Natural killer cell (primary cell): ENCODE data around the gene WBP2. TPM values are rescaled to one million over a fixed set of nuclear protein-coding genes. Genes with fewer than 3 reads are reported as not detected.

ENCODE experiments used
- ATAC-seq, 3 donors: fragments of 150-1000 bp in 2 of 3; fragments of 200-7000 bp in 1 of 3; cut with Tn5 transposase; 1 replicate in 1 of 3; 2 replicates in 2 of 3; pipeline ENCODE4 v1.10.0; 2021; ENCODE audit warnings: mild to moderate bottlenecking in 2 of 3, moderate library complexity in 2 of 3
- DNase-seq, 2 donors: peaks; one replicate each; pipeline versions ENCODE4 v3.0.0 to v3.0.0-alpha.2; 2013 to 2021; ENCODE audit warnings: mixed read lengths in 1 of 2
- H3K27ac ChIP-seq: one replicate; pipeline ENCODE4 v1.5.1; 2013; ENCODE audit warnings: mild to moderate bottlenecking, low read length
- H3K27me3 ChIP-seq: one replicate; pipeline ENCODE4 v1.6.1; 2013; ENCODE audit warnings: low read length; ENCODE audit not compliant: control insufficient read depth, insufficient read depth
- H3K36me3 ChIP-seq: one replicate; pipeline ENCODE4 v1.6.1; 2013; ENCODE audit warnings: low read length; ENCODE audit not compliant: control insufficient read depth, insufficient read depth
- H3K4me1 ChIP-seq: one replicate; pipeline ENCODE4 v1.6.1; 2013; ENCODE audit warnings: low read length; ENCODE audit not compliant: control insufficient read depth, insufficient read depth
- H3K4me3 ChIP-seq: one replicate; pipeline ENCODE4 v1.5.1; 2013; ENCODE audit warnings: low read length
- H3K9me3 ChIP-seq: one replicate; pipeline ENCODE4 v1.6.1; 2013; ENCODE audit warnings: low read length; ENCODE audit not compliant: control insufficient read depth, insufficient read depth
- H3K27ac Mint-ChIP-seq, 2 donors: one replicate each; pipeline ENCODE4 v1.8.0; 2022; ENCODE audit warnings: mild to moderate bottlenecking in 2 of 2, mixed read lengths in 2 of 2, moderate library complexity in 1 of 2
- H3K27me3 Mint-ChIP-seq, 2 donors: one replicate each; pipeline ENCODE4 v1.8.0; 2022; ENCODE audit warnings: low read depth in 2 of 2, mixed read lengths in 2 of 2
- H3K36me3 Mint-ChIP-seq: one replicate; pipeline ENCODE4 v1.8.0; 2022; ENCODE audit warnings: mixed read lengths
- H3K4me1 Mint-ChIP-seq, 2 donors: one replicate each; pipeline ENCODE4 v1.8.0; 2022; ENCODE audit warnings: mixed read lengths in 2 of 2
- H3K4me3 Mint-ChIP-seq: one replicate; pipeline ENCODE4 v1.8.0; 2022; ENCODE audit warnings: mild to moderate bottlenecking, moderate library complexity, mixed read lengths
- H3K9me3 Mint-ChIP-seq, 2 donors: one replicate each; pipeline ENCODE4 v1.8.0; 2022; ENCODE audit warnings: mixed read lengths in 2 of 2
- WGBS: methylation state at CpG from one replicate; pipeline ENCODE4 v1.1.7; 2013; ENCODE audit warnings: missing lambda C conversion rate; ENCODE audit not compliant: insufficient coverage; 5-methylcytosine and 5-hydroxymethylcytosine counted together
- intact Hi-C: fragments of 100-400 bp; cut with micrococcal nuclease; formaldehyde crosslinking; loops from one replicate; pipeline ENCODE4 v1.14.2; 2022
- total RNA-seq, 4 donors: library from RNA; stranded (reverse); fragments of 120-200 nt in 1 of 4; gene quantifications; one replicate each; pipeline versions ENCODE4 v1.2.3 to v1.2.4, GENCODE V29; 2013 to 2022
- TF ChIP-seq, protein P1 (sequence below): fragments of 200-600 bp; IDR thresholded peaks from one replicate; pipeline ENCODE4 v1.8.0; 2022; ENCODE audit warnings: antibody characterized with exemption

The WBP2 gene
- total RNA-seq, 3 donors from 2014 or later (not counting 1 experiment from before 2014, with no cell fraction given): 81.1 to 106 (median 95.2) TPM

DNA sequence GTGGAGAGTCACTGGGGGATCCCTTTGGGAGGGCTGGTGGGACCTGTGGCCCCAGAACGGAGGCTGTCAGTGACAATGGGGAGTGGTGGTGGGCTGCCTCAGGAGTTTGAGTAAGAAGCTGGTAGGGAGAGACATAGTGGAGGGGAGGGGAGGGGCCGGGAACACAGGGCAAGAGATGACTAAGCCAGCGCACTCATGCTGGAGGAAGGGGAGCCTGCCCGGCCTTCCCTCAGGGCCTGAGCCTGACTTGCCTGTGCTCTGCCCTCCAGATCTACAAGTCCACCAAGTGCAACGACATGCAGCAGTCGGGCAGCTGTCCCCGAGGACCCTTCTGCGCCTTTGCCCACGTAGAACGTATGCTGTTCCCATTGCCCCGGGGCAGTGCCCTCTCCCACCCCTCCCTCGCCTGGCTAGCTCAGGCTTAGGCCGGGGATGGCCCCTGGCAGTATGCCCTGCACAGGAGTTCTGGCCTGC, 40.2 kb downstream of the WBP2 start:
- Histone ChIP-seq H3K4me1 (no peaks in the 10 kb centered on the region), H3K27ac (no peak overlapping the region), H3K36me3 (peaks cover 77% of the 10 kb centered on the region), H3K27me3 (no peaks in the 10 kb centered on the region), H3K9me3 (no peaks in the 10 kb centered on the region), H3K4me3 (no peak overlapping the region)
- no peaks in the 10 kb centered on the region for H3K4me1 Mint-ChIP-seq
- 97% methylated on average over 13 of the region's 13 CpGs for WGBS
- no peak overlapping the region for H3K27ac Mint-ChIP-seq
- no peaks in the 10 kb centered on the region for H3K36me3 Mint-ChIP-seq
- DNase-seq: no peak
- H3K4me3 Mint-ChIP-seq: no peak overlapping the region
- ATAC-seq: no peak
- H3K9me3 Mint-ChIP-seq: no peaks in the 10 kb centered on the region
- TF ChIP-seq, protein P1, sequence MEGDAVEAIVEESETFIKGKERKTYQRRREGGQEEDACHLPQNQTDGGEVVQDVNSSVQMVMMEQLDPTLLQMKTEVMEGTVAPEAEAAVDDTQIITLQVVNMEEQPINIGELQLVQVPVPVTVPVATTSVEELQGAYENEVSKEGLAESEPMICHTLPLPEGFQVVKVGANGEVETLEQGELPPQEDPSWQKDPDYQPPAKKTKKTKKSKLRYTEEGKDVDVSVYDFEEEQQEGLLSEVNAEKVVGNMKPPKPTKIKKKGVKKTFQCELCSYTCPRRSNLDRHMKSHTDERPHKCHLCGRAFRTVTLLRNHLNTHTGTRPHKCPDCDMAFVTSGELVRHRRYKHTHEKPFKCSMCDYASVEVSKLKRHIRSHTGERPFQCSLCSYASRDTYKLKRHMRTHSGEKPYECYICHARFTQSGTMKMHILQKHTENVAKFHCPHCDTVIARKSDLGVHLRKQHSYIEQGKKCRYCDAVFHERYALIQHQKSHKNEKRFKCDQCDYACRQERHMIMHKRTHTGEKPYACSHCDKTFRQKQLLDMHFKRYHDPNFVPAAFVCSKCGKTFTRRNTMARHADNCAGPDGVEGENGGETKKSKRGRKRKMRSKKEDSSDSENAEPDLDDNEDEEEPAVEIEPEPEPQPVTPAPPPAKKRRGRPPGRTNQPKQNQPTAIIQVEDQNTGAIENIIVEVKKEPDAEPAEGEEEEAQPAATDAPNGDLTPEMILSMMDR: no peak
- no peaks in the 10 kb centered on the region for H3K27me3 Mint-ChIP-seq
- intact Hi-C loops: no loop called here

DNA sequence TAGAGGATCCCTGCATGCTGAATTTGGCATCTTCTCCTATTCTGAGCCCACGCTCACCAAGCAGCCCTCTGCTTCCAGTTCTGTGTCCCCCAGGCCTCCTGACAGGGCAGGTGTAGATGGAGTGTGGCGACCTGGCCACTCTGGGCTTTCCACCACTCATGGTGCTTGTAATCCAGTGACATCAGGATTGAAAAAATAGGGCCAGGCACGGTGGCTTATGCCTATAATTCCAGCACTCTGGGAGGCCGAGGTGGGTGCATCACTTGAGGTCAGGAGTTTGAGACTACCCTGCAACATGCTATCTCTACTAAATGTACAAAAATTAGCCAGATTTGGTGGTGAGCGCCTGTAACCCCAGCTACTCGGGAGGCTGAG, 41.1 kb downstream of the WBP2 start:
- no peak overlapping the region for H3K4me3 Mint-ChIP-seq
- intact Hi-C loops: no loop called here
- H3K27ac ChIP-seq: no peak overlapping the region
- no peaks in the 10 kb centered on the region for H3K36me3 Mint-ChIP-seq
- H3K4me1 ChIP-seq: no peaks in the 10 kb centered on the region
- no peaks in the 10 kb centered on the region for H3K4me1 Mint-ChIP-seq
- H3K27me3 Mint-ChIP-seq: no peaks in the 10 kb centered on the region
- DNase-seq (no peak), ATAC-seq (no peak)
- WGBS: 82% methylated on average over 6 of the region's 6 CpGs
- H3K36me3 ChIP-seq: peaks cover 72% of the 10 kb centered on the region
- H3K27me3 ChIP-seq: no peaks in the 10 kb centered on the region
- H3K9me3 Mint-ChIP-seq: no peaks in the 10 kb centered on the region
- no peak overlapping the region for H3K27ac Mint-ChIP-seq
- H3K4me3 ChIP-seq: no peak overlapping the region
- TF ChIP-seq, protein P1: no peak
- H3K9me3 ChIP-seq: no peaks in the 10 kb centered on the region

DNA sequence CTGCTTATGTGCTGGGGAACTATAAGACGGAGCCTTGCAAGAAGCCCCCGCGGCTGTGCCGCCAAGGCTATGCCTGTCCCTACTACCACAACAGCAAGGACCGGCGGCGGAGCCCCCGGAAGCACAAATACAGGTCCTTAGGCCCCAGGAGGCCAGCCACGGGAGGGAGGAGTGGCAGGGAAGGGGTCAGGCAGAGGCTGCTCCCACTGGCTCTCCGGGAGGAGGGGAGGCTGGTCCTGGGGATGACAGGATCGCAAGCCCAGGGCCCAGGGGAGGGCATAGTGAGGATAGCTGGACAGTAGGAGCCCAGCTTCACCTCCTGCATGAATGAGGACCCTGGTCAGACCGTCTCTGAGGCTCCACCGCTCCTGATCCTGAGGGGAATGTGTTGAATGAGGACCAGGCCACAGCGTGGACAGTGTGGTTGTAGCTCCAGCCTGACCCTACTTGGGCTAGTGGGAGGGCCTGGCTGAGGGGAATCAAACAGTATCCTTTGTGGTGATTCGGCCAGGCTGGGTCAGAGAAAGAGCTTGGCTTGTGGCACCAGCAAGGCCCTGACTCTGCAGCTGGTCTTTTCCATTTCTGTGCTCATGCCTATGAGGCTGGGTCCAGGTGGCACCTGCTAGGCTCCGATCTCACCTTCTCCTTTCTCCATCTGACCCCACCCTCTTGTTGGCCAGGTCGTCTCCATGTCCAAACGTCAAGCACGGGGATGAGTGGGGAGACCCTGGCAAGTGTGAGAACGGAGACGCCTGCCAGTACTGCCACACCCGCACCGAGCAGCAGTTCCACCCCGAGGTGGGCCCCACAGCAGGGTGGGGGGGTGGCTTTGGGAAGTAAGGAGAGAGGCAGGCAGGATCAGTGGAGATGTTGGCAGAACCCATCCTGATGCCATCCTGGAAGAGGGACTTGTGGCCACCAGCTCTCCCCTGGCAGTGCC, 41.8 kb downstream of the WBP2 start:
- ATAC-seq (no peak), DNase-seq (no peak)
- Mint-ChIP-seq H3K4me3 (no peak overlapping the region), H3K27ac (no peak overlapping the region), H3K36me3 (no peaks in the 10 kb centered on the region), H3K4me1 (peaks cover 0 to 4% of the 10 kb centered on the region in 2 donors), H3K9me3 (no peaks in the 10 kb centered on the region), H3K27me3 (no peaks in the 10 kb centered on the region)
- H3K36me3 ChIP-seq: peaks cover 65% of the 10 kb centered on the region
- TF ChIP-seq, protein P1: no peak
- H3K27ac ChIP-seq: no peak overlapping the region
- H3K27me3 ChIP-seq: no peaks in the 10 kb centered on the region
- H3K4me1 ChIP-seq: no peaks in the 10 kb centered on the region
- 96% methylated on average over 24 of the region's 24 CpGs for WGBS
- H3K9me3 ChIP-seq: no peaks in the 10 kb centered on the region
- intact Hi-C loops: no loop called here
- H3K4me3 ChIP-seq: no peak overlapping the region
